DMS53 (cell line): ENCODE results near the gene PSMA6.
"Not testable (repeated sequence)": the region's sequence is repeated elsewhere in the genome, so short reads cannot be mapped to it uniquely, and the experiment has no call there.

Source experiments
- DNase-seq: peaks from one replicate; lab custom pipeline; 2025; lab: John Stamatoyannopoulos, UW

Gene PSMA6

GRCh38 chr14:35326375-35326774, 34.2 kb downstream of the PSMA6 start:
- DNase-seq = no peak

- DNase-seq = peak; percentile 86
Measured at GRCh38 chr14:35331605-35332516, 39.7 kb downstream of the PSMA6 start.

- DNase-seq = peak; percentile 46
Measured at GRCh38 chr14:35332517-35333263, 40.5 kb downstream of the PSMA6 start.

- no peak for DNase-seq
Measured at GRCh38 chr14:35333264-35333730, 41.1 kb downstream of the PSMA6 start.

GRCh38 chr14:35333797-35334743, 41.9 kb downstream of the PSMA6 start:
- DNase-seq = no peak

- peak; percentile 30 for DNase-seq
Measured at GRCh38 chr14:35335388-35336092, 43.4 kb downstream of the PSMA6 start.

- not testable (repeated sequence) for DNase-seq
Measured at GRCh38 chr14:35336171-35336493, 44.0 kb downstream of the PSMA6 start.

GRCh38 chr14:35336494-35337268, 44.5 kb downstream of the PSMA6 start:
- DNase-seq = no peak

- no peak for DNase-seq
Measured at GRCh38 chr14:35337269-35338255, 45.4 kb downstream of the PSMA6 start.

- no peak for DNase-seq
Measured at GRCh38 chr14:35338731-35339405, 46.7 kb downstream of the PSMA6 start.

- DNase-seq = no peak
Measured at GRCh38 chr14:35339761-35340406, 47.7 kb downstream of the PSMA6 start.

- DNase-seq = peak; percentile 29
Measured at GRCh38 chr14:35340616-35341453, 48.7 kb downstream of the PSMA6 start.

- no peak for DNase-seq
Measured at GRCh38 chr14:35341454-35341750, 49.2 kb downstream of the PSMA6 start.

- DNase-seq = peak; percentile 88
Measured at GRCh38 chr14:35341751-35342488, 49.7 kb downstream of the PSMA6 start.

- peak; percentile 17 for DNase-seq
Measured at GRCh38 chr14:35342489-35343010, 50.4 kb downstream of the PSMA6 start.

GRCh38 chr14:35343702-35344101, 51.5 kb downstream of the PSMA6 start:
- DNase-seq = no peak
